T-cell (primary cell): ENCODE data around the gene RNF227. TPM values are rescaled to one million over a fixed set of nuclear protein-coding genes. Genes with fewer than 3 reads are reported as not detected.

Source experiments
- ATAC-seq, 4 experiments: fragments of 200-7000 bp in 3 of 4; fragments of 150-1000 bp in 1 of 4; cut with Tn5 transposase; replicated peaks in 1 of 4; 1 replicate in 3 of 4; 2 replicates in 1 of 4; pipeline ENCODE4 v1.10.0; 2021; ENCODE audit warnings: moderate library complexity in 3 of 4, mild to moderate bottlenecking in 2 of 4, moderate number of reproducible peaks in 1 of 4
- CTCF ChIA-PET, 2 donors: fragments of 300-600 bp; sonication (Branson Sonifier 250); formaldehyde crosslinking; loops; one replicate each; lab custom pipeline; 2022; ENCODE audit warnings: antibody characterized with exemption in 2 of 2; lab: Charles Lee
- POLR2A ChIA-PET, 2 donors: fragments of 300-600 bp; sonication (Branson Sonifier 250); formaldehyde crosslinking; loops; one replicate each; lab custom pipeline; 2022; ENCODE audit warnings: antibody characterized with exemption in 2 of 2; lab: Charles Lee
- DNase-seq, 35 experiments: peaks; one replicate each; pipeline versions ENCODE4 v3.0.0 to v3.0.0-alpha.2; 2013 to 2023
- H3K27ac ChIP-seq: one replicate; pipeline ENCODE4 v1.5.1; 2013; ENCODE audit warnings: low read length
- H3K27me3 ChIP-seq, 2 experiments: replicated peaks in 1 of 2; 1 replicate in 1 of 2; 2 replicates in 1 of 2; pipeline versions ENCODE4 v1.6.1 to v1.7.0; 2013; ENCODE audit warnings: low read length in 1 of 2, mixed read lengths in 1 of 2; ENCODE audit not compliant: control insufficient read depth in 2 of 2, insufficient read depth in 2 of 2; ENCODE audit errors: extremely low read depth in 1 of 2
- H3K36me3 ChIP-seq, 2 donors: 1 replicate in 1 of 2; 2 replicates in 1 of 2; pipeline versions ENCODE4 v1.6.1 to v1.7.0; 2013; ENCODE audit warnings: low read length in 1 of 2; ENCODE audit not compliant: control insufficient read depth in 2 of 2, insufficient read depth in 1 of 2; ENCODE audit errors: extremely low read depth in 1 of 2
- H3K4me1 ChIP-seq, 2 experiments: 1 replicate in 1 of 2; 2 replicates in 1 of 2; pipeline versions ENCODE4 v1.6.1 to v1.7.0; 2013; ENCODE audit warnings: low read length in 2 of 2, mixed read lengths in 1 of 2; ENCODE audit not compliant: insufficient read depth in 2 of 2, control insufficient read depth in 1 of 2; ENCODE audit errors: extremely low read depth in 1 of 2
- H3K4me3 ChIP-seq, 2 donors: 1 replicate in 1 of 2; 2 replicates in 1 of 2; pipeline versions ENCODE4 v1.5.1 to v1.7.0; 2013; ENCODE audit warnings: mild to moderate bottlenecking in 2 of 2, low read length in 1 of 2, moderate library complexity in 1 of 2; ENCODE audit not compliant: control insufficient read depth in 1 of 2; ENCODE audit errors: extremely low read depth in 1 of 2
- H3K9me3 ChIP-seq: 2 replicates; pipeline ENCODE4 v1.7.0; 2013
- H3K27ac Mint-ChIP-seq, 2 donors: one replicate each; pipeline ENCODE4 v1.8.0; 2020 to 2021; ENCODE audit warnings: mild to moderate bottlenecking in 2 of 2, mixed read lengths in 2 of 2
- H3K27me3 Mint-ChIP-seq, 2 donors: one replicate each; pipeline ENCODE4 v1.8.0; 2021 to 2022; ENCODE audit warnings: mixed read lengths in 2 of 2
- H3K36me3 Mint-ChIP-seq: one replicate; pipeline ENCODE4 v1.8.0; 2021; ENCODE audit warnings: mixed read lengths
- H3K4me1 Mint-ChIP-seq, 3 donors: one replicate each; pipeline ENCODE4 v1.8.0; 2020 to 2022; ENCODE audit warnings: mixed read lengths in 3 of 3, mild to moderate bottlenecking in 1 of 3
- H3K4me3 Mint-ChIP-seq, 3 donors: one replicate each; pipeline ENCODE4 v1.8.0; 2020 to 2022; ENCODE audit warnings: mild to moderate bottlenecking in 3 of 3, mixed read lengths in 3 of 3, moderate library complexity in 3 of 3
- H3K9me3 Mint-ChIP-seq, 3 donors: one replicate each; pipeline ENCODE4 v1.8.0; 2020 to 2022; ENCODE audit warnings: mixed read lengths in 3 of 3
- WGBS: methylation state at CpG from one replicate; pipeline ENCODE4 v1.1.5; 2013; ENCODE audit warnings: missing lambda C conversion rate; ENCODE audit not compliant: insufficient coverage; 5-methylcytosine and 5-hydroxymethylcytosine counted together
- total RNA-seq, 35 experiments: library from RNA in 6 of 35; stranded (reverse) in 6 of 35; fragments of 120-200 nt in 1 of 35; gene quantifications; one replicate each; pipeline versions ENCODE4 v1.2.1 to v1.2.4 and lab custom pipeline; 2013 to 2026

RNF227 gene
- total RNA-seq, 5 donors from 2014 or later (not counting 1 experiment from before 2014, with no cell fraction given): 2.9 to 7.3 (median 5.2) TPM

DNA sequence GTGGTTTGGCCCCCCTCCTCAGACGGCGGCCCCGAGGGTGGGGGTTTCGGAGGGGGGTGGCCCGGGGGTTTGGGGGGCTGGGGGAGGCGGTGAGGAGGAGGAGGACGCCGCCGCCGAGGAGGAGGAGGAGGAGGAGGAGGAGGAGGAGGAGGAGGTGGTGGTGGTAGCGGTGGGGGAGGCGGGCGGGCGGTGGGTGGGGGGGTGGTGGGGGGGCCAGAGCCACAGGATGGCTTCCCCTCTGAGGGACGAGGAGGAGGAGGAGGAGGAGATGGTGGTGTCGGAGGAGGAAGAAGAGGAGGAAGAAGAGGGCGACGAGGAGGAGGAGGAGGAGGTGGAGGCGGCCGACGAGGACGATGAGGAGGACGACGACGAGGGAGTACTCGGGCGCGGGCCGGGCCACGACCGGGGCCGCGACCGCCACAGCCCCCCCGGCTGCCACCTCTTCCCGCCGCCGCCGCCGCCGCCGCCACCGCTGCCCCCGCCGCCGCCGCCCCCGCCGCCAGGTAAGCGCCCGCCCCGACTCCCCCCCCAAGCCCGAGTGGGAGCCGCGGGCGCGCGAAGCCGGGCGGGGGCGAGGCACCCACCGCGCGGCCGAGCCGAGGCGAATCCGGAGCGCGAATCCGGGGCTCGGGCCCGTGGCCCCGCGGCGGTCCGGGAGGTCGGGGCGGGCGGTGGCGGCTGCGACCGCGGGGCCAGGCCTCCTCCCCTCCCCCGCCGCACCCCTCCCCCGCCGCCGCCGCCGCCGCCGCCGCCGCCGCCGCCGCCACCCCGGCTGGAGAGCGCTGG, 31.3 kb downstream of the RNF227 start:
- ChIA-PET CTCF (no interaction called here), POLR2A (no interaction called here)
- H3K9me3 ChIP-seq: no peaks in the 10 kb centered on the region
- Mint-ChIP-seq H3K4me3 (peak overlapping the region in 2 of 3 donors; percentile 61 to 75), H3K9me3 (no peaks in the 10 kb centered on the region), H3K4me1 (peaks cover 0 to 5% (median 4%) of the 10 kb centered on the region in 3 donors), H3K36me3 (no peaks in the 10 kb centered on the region), H3K27me3 (no peaks in the 10 kb centered on the region), H3K27ac (peak overlapping the region in 1 of 2 donors; percentile 53)
- H3K4me1 ChIP-seq: peaks cover 45 to 67% of the 10 kb centered on the region in 2 experiments
- H3K36me3 ChIP-seq: peaks cover 0 to 19% of the 10 kb centered on the region in 2 donors
- peak in 26 of 35 experiments; percentile 10 to 62 (median 24) for DNase-seq
- WGBS: no CpG with 5 or more reads among the region's 100 CpGs
- peak in 2 of 4 experiments; percentile 2 to 3 for ATAC-seq
- H3K27ac ChIP-seq: peak overlapping the region; percentile 77
- peak overlapping the region in 1 of 2 donors; percentile 85 for H3K4me3 ChIP-seq
- no peaks in the 10 kb centered on the region for H3K27me3 ChIP-seq

DNA sequence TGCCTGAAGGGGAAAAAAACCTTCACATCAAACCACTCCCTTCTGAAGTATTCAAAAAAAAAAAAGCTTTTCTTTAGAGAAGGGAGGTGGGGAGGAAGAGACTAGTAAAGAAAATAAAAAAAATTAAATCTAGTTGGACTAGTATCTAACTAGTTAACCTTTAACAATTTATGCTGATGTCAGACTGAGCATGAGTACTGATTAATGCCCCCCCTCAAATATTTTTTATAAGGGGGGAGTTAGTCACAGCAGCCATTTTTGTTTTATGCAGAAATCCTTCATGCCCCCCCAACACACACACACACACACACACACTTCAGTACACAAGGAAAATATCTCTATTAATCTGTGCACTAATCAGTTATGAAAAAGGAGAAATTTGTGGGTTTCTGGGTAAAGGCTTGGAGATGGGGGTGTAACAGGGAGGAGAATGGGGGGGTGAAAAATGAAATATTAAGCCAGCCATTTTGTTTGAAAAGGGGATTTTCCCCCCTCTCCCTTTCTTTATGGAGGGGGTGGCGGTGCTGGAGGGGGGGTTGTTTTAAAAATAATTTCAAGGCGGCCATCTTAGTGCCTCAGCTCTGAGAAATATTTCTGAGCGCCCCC, 32.2 kb downstream of the RNF227 start:
- Histone ChIP-seq H3K27me3 (no peaks in the 10 kb centered on the region), H3K4me3 (peak overlapping the region in 1 of 2 donors; percentile 50), H3K4me1 (peaks cover 47 to 58% of the 10 kb centered on the region in 2 experiments), H3K27ac (peak overlapping the region; percentile 59), H3K36me3 (peaks cover 0 to 15% of the 10 kb centered on the region in 2 donors), H3K9me3 (no peaks in the 10 kb centered on the region)
- Mint-ChIP-seq H3K9me3 (no peaks in the 10 kb centered on the region), H3K36me3 (no peaks in the 10 kb centered on the region), H3K27me3 (no peaks in the 10 kb centered on the region), H3K4me3 (peak overlapping the region in 1 of 3 donors; percentile 77), H3K4me1 (peaks cover 0 to 4% (median 4%) of the 10 kb centered on the region in 3 donors), H3K27ac (peak overlapping the region in 1 of 2 donors; percentile 61)
- ATAC-seq (no peak), DNase-seq (peak in 29 of 35 experiments; percentile 13 to 76 (median 39))
- POLR2A ChIA-PET: interaction anchor here (0.6 kb wide), 2 partner anchors 12 to 22 kb away, joined by 7 to 9 read pairs; no protein-coding TSS in a partner anchor
- no CpG with 5 or more reads among the region's 3 CpGs for WGBS
- CTCF ChIA-PET: interaction anchor here (0.6 to 1.3 kb wide), 3 partner anchors 15 to 233 kb away, joined by 3 to 5 read pairs (median 3); partner anchors contain the start of gene RNF227 (in 1 of the 2)

DNA sequence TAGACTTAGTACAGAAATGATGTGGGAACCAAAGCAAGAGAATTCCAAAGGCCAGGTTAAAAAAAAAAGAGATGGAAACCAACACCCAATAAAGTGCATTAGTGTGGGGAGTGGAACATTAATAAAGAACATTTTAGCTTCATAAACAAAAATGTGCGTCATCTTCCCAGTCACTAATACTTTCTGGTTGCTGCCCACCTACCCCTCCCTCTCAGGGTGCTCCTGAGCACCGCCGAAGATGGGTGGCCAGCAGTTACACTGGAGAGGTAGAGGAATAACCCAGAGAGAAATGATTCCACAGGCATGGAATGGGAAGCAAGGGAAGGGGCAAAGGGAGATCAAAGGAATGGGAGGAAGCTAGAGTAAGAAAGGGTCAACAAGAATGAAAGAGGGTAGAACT, 33.5 kb downstream of the RNF227 start:
- Histone ChIP-seq H3K4me1 (peaks cover 40 to 47% of the 10 kb centered on the region in 2 experiments), H3K9me3 (no peaks in the 10 kb centered on the region), H3K27me3 (no peaks in the 10 kb centered on the region), H3K27ac (peak overlapping the region; percentile 59), H3K4me3 (no peak overlapping the region), H3K36me3 (peaks cover 0 to 18% of the 10 kb centered on the region in 2 donors)
- no peaks in the 10 kb centered on the region for H3K36me3 Mint-ChIP-seq
- H3K9me3 Mint-ChIP-seq: no peaks in the 10 kb centered on the region
- peaks cover 0 to 4% (median 4%) of the 10 kb centered on the region in 3 donors for H3K4me1 Mint-ChIP-seq
- WGBS: no CpG with 5 or more reads among the region's 3 CpGs
- CTCF ChIA-PET: interaction anchor here in 1 of 2 donors (0.6 to 0.9 kb wide), 3 partner anchors 68 to 274 kb away, joined by 3 to 5 read pairs (median 3); no protein-coding TSS in a partner anchor
- DNase-seq (peak in 1 of 35 experiments; percentile 10), ATAC-seq (no peak)
- H3K4me3 Mint-ChIP-seq: no peak overlapping the region
- no peak overlapping the region for H3K27ac Mint-ChIP-seq
- POLR2A ChIA-PET: no interaction called here
- H3K27me3 Mint-ChIP-seq: no peaks in the 10 kb centered on the region

DNA sequence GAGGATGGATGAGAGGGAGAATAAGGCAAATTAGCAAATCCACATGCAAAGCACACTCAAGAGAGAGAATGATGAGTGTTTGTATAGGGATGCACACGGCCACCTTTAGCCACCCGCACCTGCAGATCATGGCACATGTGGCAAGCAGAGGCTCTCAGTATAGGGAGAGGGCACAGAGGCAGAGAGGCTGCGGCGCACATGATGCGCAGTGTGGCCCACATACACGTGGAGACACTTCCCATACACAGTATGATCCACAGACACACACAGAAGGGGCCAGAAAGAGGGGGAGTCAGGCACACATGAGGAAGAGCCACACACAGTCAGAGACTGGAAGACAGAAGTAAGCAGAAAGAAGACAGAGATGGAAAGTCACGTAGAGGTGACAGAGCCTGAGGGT, 34.0 kb downstream of the RNF227 start:
- ChIA-PET POLR2A (no interaction called here), CTCF (interaction anchor here in 1 of 2 donors (0.6 kb wide), 1 partner anchor 68 kb away, joined by 5 read pairs; no protein-coding TSS in a partner anchor)
- no peak overlapping the region for H3K4me3 Mint-ChIP-seq
- DNase-seq (peak in 2 of 35 experiments; percentile 7 to 12), ATAC-seq (no peak)
- H3K36me3 Mint-ChIP-seq: no peaks in the 10 kb centered on the region
- Histone ChIP-seq H3K36me3 (peaks cover 0 to 18% of the 10 kb centered on the region in 2 donors), H3K4me1 (peaks cover 40 to 44% of the 10 kb centered on the region in 2 experiments), H3K27me3 (no peaks in the 10 kb centered on the region), H3K27ac (peak overlapping the region; percentile 5), H3K9me3 (no peaks in the 10 kb centered on the region), H3K4me3 (no peak overlapping the region)
- no CpG with 5 or more reads among the region's 7 CpGs for WGBS
- peaks cover 0 to 6% (median 4%) of the 10 kb centered on the region in 3 donors for H3K4me1 Mint-ChIP-seq
- no peaks in the 10 kb centered on the region for H3K9me3 Mint-ChIP-seq
- H3K27ac Mint-ChIP-seq: no peak overlapping the region
- H3K27me3 Mint-ChIP-seq: no peaks in the 10 kb centered on the region

DNA sequence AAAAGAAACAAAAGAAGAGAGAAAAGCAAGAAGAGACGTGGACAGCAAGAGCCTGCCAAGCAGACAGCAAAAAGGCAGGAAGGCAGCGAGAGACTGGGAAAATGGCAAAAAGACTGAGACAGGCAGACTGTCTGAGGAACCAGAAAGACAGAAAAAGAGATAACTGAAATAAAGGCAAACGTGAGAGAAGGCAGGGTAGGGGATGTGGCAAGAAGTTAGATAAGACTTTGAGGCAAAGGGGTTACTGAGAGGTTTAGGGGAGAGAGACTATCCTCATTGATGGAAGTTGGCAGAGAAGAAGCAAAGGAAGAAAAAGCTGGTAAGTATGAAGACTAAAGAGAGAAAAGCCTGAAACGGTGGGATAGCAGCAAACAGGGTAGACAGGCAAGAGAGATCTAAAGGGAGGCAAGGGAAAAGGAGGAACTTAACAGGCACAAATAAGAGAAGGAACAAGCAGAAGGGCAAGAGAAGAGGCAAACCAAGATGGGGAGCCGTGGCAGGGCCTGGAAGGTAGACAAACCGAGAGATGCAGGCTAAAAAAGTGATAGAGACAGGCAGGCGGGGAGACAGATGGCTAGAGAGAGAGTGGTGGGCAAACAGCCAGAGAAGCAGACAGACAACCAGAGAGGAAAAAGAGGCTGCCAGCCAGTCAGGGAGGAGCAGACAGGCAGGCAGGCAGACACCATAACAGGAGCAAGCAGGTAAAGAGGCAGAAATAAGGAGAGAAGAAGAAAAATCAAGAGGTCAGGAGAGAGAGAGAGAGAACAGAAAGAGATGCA, 34.6 kb downstream of the RNF227 start:
- peaks cover 0 to 18% of the 10 kb centered on the region in 2 donors for H3K36me3 ChIP-seq
- DNase-seq: peak in 1 of 35 experiments; percentile 3
- H3K4me3 ChIP-seq: no peak overlapping the region
- H3K27ac Mint-ChIP-seq: no peak overlapping the region
- no peaks in the 10 kb centered on the region for H3K27me3 ChIP-seq
- no peak overlapping the region for H3K4me3 Mint-ChIP-seq
- no peak for ATAC-seq
- H3K4me1 Mint-ChIP-seq: peaks cover 2 to 6% (median 5%) of the 10 kb centered on the region in 3 donors
- POLR2A ChIA-PET: no interaction called here
- no peaks in the 10 kb centered on the region for H3K9me3 ChIP-seq
- CTCF ChIA-PET: no interaction called here
- H3K27me3 Mint-ChIP-seq: no peaks in the 10 kb centered on the region
- H3K4me1 ChIP-seq: peaks cover 38 to 40% of the 10 kb centered on the region in 2 experiments
- H3K36me3 Mint-ChIP-seq: no peaks in the 10 kb centered on the region
- WGBS: 61% methylated on average over 7 of the region's 7 CpGs
- H3K27ac ChIP-seq: peak overlapping the region; percentile 5
- H3K9me3 Mint-ChIP-seq: no peaks in the 10 kb centered on the region
